Activated CD8-positive, alpha-beta T cell treated with anti-CD3 and anti-CD28 coated beads for 36 hours (primary cell): ENCODE results near the gene OAS2. TPM values are rescaled to one million over a fixed set of nuclear protein-coding genes. Genes with fewer than 3 reads are reported as not detected.

Source experiments
- ATAC-seq: fragments of 200-7000 bp; cut with Tn5 transposase; one replicate; pipeline ENCODE4 v1.10.0; 2021; ENCODE audit warnings: mild to moderate bottlenecking, moderate library complexity
- CTCF ChIA-PET: fragments of 350-600 bp; sonication (Branson Sonifier 250); formaldehyde crosslinking; loops from one replicate; lab custom pipeline; 2021; ENCODE audit warnings: antibody characterized with exemption; lab: Charles Lee
- POLR2A ChIA-PET: fragments of 350-600 bp; sonication (Branson Sonifier 250); formaldehyde crosslinking; loops from one replicate; lab custom pipeline; 2021; ENCODE audit warnings: antibody characterized with exemption; lab: Charles Lee
- DNase-seq: peaks from one replicate; pipeline ENCODE4 v3.0.0-alpha.2; 2020
- H3K27ac Mint-ChIP-seq: one replicate; pipeline ENCODE4 v1.8.0; 2021; ENCODE audit warnings: mild to moderate bottlenecking, mixed read lengths
- H3K27me3 Mint-ChIP-seq: one replicate; pipeline ENCODE4 v1.8.0; 2021; ENCODE audit warnings: mixed read lengths
- H3K36me3 Mint-ChIP-seq: one replicate; pipeline ENCODE4 v1.8.0; 2021; ENCODE audit warnings: low read depth, mixed read lengths
- H3K4me1 Mint-ChIP-seq: one replicate; pipeline ENCODE4 v1.8.0; 2021; ENCODE audit warnings: low read depth, mixed read lengths
- H3K4me3 Mint-ChIP-seq: one replicate; pipeline ENCODE4 v1.8.0; 2021; ENCODE audit warnings: mild to moderate bottlenecking, moderate library complexity, mixed read lengths
- H3K9me3 Mint-ChIP-seq: one replicate; pipeline ENCODE4 v1.8.0; 2021; ENCODE audit warnings: mixed read lengths
- intact Hi-C: fragments of 100-400 bp; cut with micrococcal nuclease; formaldehyde crosslinking; loops from one replicate; pipeline ENCODE4 v1.10.0; 2022
- total RNA-seq, 2 experiments: library from RNA; stranded (reverse); gene quantifications; one replicate each; pipeline ENCODE4 v1.2.3, GENCODE V29; 2021
- TF ChIP-seq, protein P1 (sequence below): fragments of 200-600 bp; IDR thresholded peaks from one replicate; pipeline ENCODE4 v1.8.0; 2022; ENCODE audit warnings: antibody characterized with exemption, mild to moderate bottlenecking

The OAS2 gene
- total RNA-seq, 2 experiments from 2014 or later = 95.7 to 104 TPM

DNA sequence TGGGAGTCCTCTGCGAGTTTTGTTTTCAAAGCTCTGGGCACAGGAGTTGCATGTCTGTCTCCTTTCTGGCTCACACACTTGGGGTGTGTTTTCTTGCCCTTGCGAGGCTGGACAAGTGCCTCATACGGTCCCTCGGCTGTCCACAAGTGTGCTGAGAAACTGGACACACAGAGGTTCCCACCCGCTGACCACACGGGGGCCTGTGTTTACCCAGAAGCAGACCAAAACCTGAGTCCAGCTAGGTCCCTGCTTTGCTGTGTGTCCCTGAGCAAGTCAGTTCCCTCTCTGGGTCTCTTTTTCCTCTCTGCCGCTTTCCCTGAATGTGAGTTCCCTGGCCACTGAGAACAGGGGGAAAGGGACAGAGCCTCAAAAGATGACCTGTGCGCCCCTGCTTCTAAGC lies 678 bp upstream of the OAS2 start:
- DNase-seq = peak; percentile 10

DNA sequence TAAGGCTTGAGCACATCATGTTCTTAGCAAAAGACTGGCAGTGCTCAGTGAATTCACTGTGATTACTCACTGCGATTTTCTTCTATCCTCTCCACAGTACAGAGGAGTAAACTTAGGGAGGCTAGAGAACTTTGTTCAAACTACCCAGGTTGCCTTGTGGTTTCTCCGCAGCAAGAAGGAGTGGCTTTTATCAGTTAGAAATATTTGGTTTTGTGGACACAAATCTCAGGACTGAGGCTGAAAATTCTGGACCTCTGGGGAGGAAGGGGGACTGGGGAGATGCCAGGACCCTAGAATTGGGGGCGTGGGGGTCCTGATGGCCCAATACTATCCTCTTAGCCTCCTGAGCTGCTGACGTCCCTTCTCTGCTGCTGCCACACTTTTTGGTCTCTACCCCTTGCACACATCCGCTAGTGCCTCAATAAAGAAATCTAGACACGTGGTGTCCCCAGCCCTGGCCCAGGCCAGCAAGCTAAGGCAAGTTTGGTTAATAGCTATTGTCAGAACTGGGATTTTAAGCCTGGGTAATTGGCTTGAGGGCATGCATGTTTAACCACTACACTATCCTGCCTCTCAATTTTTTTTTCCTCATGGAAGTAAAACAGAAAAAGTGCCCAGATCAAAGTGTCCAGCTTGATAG lies 842 bp downstream of the OAS2 start:
- POLR2A ChIA-PET = interaction anchor here (0.7 to 4.3 kb wide), 11 partner anchors 11 to 110 kb away, joined by 3 to 74 read pairs (median 5); partner anchors contain the start of genes OAS1 and OAS3

More for the DNA sequence above, 678 bp upstream of the OAS2 start:
- TF ChIP-seq, protein P1, sequence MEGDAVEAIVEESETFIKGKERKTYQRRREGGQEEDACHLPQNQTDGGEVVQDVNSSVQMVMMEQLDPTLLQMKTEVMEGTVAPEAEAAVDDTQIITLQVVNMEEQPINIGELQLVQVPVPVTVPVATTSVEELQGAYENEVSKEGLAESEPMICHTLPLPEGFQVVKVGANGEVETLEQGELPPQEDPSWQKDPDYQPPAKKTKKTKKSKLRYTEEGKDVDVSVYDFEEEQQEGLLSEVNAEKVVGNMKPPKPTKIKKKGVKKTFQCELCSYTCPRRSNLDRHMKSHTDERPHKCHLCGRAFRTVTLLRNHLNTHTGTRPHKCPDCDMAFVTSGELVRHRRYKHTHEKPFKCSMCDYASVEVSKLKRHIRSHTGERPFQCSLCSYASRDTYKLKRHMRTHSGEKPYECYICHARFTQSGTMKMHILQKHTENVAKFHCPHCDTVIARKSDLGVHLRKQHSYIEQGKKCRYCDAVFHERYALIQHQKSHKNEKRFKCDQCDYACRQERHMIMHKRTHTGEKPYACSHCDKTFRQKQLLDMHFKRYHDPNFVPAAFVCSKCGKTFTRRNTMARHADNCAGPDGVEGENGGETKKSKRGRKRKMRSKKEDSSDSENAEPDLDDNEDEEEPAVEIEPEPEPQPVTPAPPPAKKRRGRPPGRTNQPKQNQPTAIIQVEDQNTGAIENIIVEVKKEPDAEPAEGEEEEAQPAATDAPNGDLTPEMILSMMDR = no peak
- H3K4me1 Mint-ChIP-seq = peaks cover 32% of the 10 kb centered on the region
- H3K27me3 Mint-ChIP-seq = no peaks in the 10 kb centered on the region
- peak overlapping the region; percentile 99 for H3K27ac Mint-ChIP-seq
- POLR2A ChIA-PET = interaction anchor here (0.8 to 4.3 kb wide), 14 partner anchors 12 to 231 kb away, joined by 3 to 74 read pairs (median 5); partner anchors contain the start of genes DDX54, OAS1, OAS3 and RITA1
- CTCF ChIA-PET = interaction anchor here (0.7 to 5.2 kb wide), 10 partner anchors 13 to 122 kb away, joined by 3 to 54 read pairs (median 4); partner anchors contain the start of genes OAS1 and OAS3
- H3K4me3 Mint-ChIP-seq = peak overlapping the region; percentile 99
- intact Hi-C loops = no loop called here
- H3K9me3 Mint-ChIP-seq = peaks cover 16% of the 10 kb centered on the region
- ATAC-seq = no peak
- peaks cover 41% of the 10 kb centered on the region for H3K36me3 Mint-ChIP-seq

DNA sequence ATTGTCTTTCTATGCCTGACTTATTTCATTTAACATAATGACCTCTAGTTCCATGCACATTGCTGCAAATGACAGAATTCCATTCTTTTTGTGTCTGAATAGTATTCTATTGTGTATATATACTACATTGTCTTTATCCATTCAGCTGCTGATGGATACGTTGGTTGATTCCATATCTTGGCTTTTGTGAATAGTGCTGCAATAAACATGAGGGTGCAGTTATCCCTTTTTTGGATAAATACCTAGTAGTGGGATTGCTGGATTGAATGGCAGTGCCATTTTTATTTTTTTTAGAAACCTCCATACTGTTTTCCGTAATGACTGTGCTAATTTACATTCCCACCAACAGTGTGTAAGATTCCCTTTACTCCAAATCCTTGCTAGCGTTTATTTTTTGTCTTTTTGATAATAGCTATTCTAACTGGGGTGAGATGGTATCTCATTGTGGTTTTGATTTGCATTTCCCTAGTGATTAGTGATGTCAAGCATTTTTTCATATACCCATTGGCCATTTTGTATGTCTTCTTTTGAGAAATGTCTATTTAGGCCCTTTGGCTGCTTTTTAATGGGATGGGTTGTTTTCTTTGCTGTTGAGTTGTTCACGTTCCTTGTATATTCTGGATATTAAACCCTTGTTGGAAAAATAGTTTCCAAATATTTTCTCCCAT lies 2.3 kb downstream of the OAS2 start:
- POLR2A ChIA-PET = interaction anchor here (0.7 to 4.3 kb wide), 3 partner anchors 9 to 726 kb away, joined by 3 to 74 read pairs (median 4); no protein-coding TSS in a partner anchor
- H3K36me3 Mint-ChIP-seq = peaks cover 67% of the 10 kb centered on the region
- no peak for DNase-seq

More for the DNA sequence above, 842 bp downstream of the OAS2 start:
- Mint-ChIP-seq H3K4me3 (peak overlapping the region; percentile 99), H3K27me3 (no peaks in the 10 kb centered on the region), H3K36me3 (peaks cover 53% of the 10 kb centered on the region), H3K4me1 (peaks cover 40% of the 10 kb centered on the region), H3K9me3 (peaks cover 24% of the 10 kb centered on the region), H3K27ac (peak overlapping the region; percentile 99)
- TF ChIP-seq, protein P1 = no peak
- CTCF ChIA-PET = interaction anchor here (1.4 to 5.2 kb wide), 5 partner anchors 12 to 84 kb away, joined by 3 to 54 read pairs (median 18); partner anchors contain the start of genes OAS1 and OAS3
- peak; percentile 45 for ATAC-seq
- peak; percentile 73 for DNase-seq
- intact Hi-C loops = no loop called here

DNA sequence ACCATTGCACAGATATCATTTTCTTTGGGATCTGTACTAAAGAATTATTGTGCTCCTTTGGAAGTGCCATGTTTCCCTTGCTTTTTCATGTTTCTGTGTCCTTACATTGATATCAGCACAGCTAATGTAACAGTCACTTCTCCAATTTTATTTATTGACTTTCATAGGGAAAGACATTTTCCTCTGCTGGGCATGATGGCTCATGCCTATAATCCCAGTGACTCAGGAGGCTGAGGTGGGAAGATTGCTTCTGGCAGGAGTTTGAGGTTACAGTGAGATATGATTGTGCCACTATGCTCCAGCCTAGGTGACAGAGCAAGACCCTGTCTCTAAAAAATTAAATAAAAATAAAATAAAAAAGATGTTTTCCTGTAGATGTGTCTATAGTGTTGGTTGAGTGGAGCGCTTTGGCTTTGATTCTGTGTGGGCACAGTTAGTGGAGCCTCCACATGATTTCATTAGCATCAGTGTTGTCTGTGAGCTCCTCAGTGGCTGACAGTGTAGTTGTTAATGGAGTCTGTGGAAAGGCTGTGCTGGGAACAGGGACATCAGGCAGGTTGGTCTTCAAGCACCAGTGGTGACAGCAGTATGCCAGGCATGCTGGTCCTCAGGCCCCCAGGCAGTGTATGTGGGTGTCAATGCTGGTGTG lies 7.4 kb downstream of the OAS2 start:
- peaks cover 92% of the 10 kb centered on the region for H3K36me3 Mint-ChIP-seq
- no peaks in the 10 kb centered on the region for H3K27me3 Mint-ChIP-seq
- TF ChIP-seq, protein P1 = no peak
- ATAC-seq (no peak), DNase-seq (no peak)
- H3K4me1 Mint-ChIP-seq = peaks cover 67% of the 10 kb centered on the region
- ChIA-PET CTCF (no interaction called here), POLR2A (interaction anchor here (1.1 kb wide), 1 partner anchor 78 kb away, joined by 3 read pairs; no protein-coding TSS in a partner anchor)
- no peak overlapping the region for H3K4me3 Mint-ChIP-seq
- peaks cover 45% of the 10 kb centered on the region for H3K9me3 Mint-ChIP-seq
- intact Hi-C loops = no loop called here
- H3K27ac Mint-ChIP-seq = peak overlapping the region; percentile 50

More for the DNA sequence above, 2.3 kb downstream of the OAS2 start:
- peaks cover 35% of the 10 kb centered on the region for H3K9me3 Mint-ChIP-seq
- intact Hi-C loops = no loop called here
- no peak for ATAC-seq
- CTCF ChIA-PET = interaction anchor here (2.1 to 4.8 kb wide), 2 partner anchors 13 to 74 kb away, joined by 17 to 24 read pairs; partner anchors contain the start of gene OAS1
- H3K4me3 Mint-ChIP-seq = peak overlapping the region; percentile 99
- no peaks in the 10 kb centered on the region for H3K27me3 Mint-ChIP-seq
- TF ChIP-seq, protein P1 = no peak
- H3K27ac Mint-ChIP-seq = peak overlapping the region; percentile 99
- peaks cover 52% of the 10 kb centered on the region for H3K4me1 Mint-ChIP-seq
